BJ (cell line): ENCODE data around the gene RBM47. TPM values are rescaled to one million over a fixed set of nuclear protein-coding genes. Genes with fewer than 3 reads are reported as not detected.
"Not testable (repeated sequence)": the region's sequence is repeated elsewhere in the genome, so short reads cannot be mapped to it uniquely, and the experiment has no call there.

ENCODE experiments used
- CTCF ChIA-PET: fragments of 350-600 bp; formaldehyde crosslinking; extraction: SDS; loops from one replicate; lab custom pipeline; 2021; ENCODE audit warnings: antibody characterized with exemption, inconsistent platforms; lab: Yijun Ruan, JAX
- POLR2A ChIA-PET: fragments of 300-600 bp; sonication (Branson Sonifier 250); formaldehyde crosslinking; extraction: SDS; loops from one replicate; lab custom pipeline; 2021; ENCODE audit warnings: antibody characterized with exemption; lab: Charles Lee
- DNase-seq: peaks from one replicate; pipeline ENCODE4 v3.0.0-alpha.2; 2011; ENCODE audit warnings: low read depth
- H3K27me3 ChIP-seq: 2 replicates; pipeline ENCODE4 v1.6.0; 2011; ENCODE audit warnings: low read length; ENCODE audit not compliant: control insufficient read depth, insufficient read depth
- H3K36me3 ChIP-seq: 2 replicates; pipeline ENCODE4 v1.5.1; 2011; ENCODE audit warnings: low read length; ENCODE audit not compliant: control insufficient read depth, insufficient read depth
- H3K4me3 ChIP-seq: 2 replicates; pipeline ENCODE4 v1.5.1; 2011; ENCODE audit warnings: low read depth, mild to moderate bottlenecking, control low read depth, low read length
- CTCF ChIP-seq: IDR thresholded peaks from 2 replicates; pipeline ENCODE4 v1.5.1; 2011; ENCODE audit warnings: low read depth, mild to moderate bottlenecking, control low read depth, inconsistent platforms, low read length, moderate library complexity; ENCODE audit not compliant: insufficient read depth
- polyA plus RNA-seq: library from polyadenylated mRNA; depleted of rRNA; stranded (reverse); fragments of >200 nt; gene quantifications from 2 replicates; pipeline ENCODE4 v1.2.3, GENCODE V29; 2011

RBM47 gene
- polyA plus RNA-seq, 1 experiment = 0.52 TPM

GRCh38 chr4:40401096-40401495 lies 228.6 kb downstream of the RBM47 start:
- no peak for TF ChIP-seq CTCF
- no peak for DNase-seq
- ChIA-PET CTCF (interaction anchor here (1.4 kb wide), 1 partner anchor 86 kb away, joined by 3 read pairs; no protein-coding TSS in a partner anchor), POLR2A (no interaction called here)
- H3K4me3 ChIP-seq = no peak overlapping the region
- no peaks in the 10 kb centered on the region for H3K36me3 ChIP-seq
- peaks cover 2% of the 10 kb centered on the region for H3K27me3 ChIP-seq

- Histone ChIP-seq H3K36me3 (no peaks in the 10 kb centered on the region), H3K4me3 (no peak overlapping the region), H3K27me3 (peaks cover 2% of the 10 kb centered on the region)
- POLR2A ChIA-PET = interaction anchor here (0.7 kb wide), 1 partner anchor 614 kb away, joined by 3 read pairs; no protein-coding TSS in a partner anchor
- TF ChIP-seq CTCF = no peak
- CTCF ChIA-PET = no interaction called here
- DNase-seq = no peak
Measured at GRCh38 chr4:40399578-40399977, 230.1 kb downstream of the RBM47 start.

GRCh38 chr4:40395908-40396793 lies 233.5 kb downstream of the RBM47 start:
- CTCF ChIA-PET = no interaction called here
- Histone ChIP-seq H3K4me3 (no peak overlapping the region), H3K27me3 (peaks cover 2% of the 10 kb centered on the region), H3K36me3 (no peaks in the 10 kb centered on the region)
- no peak for DNase-seq
- no peak for TF ChIP-seq CTCF
- POLR2A ChIA-PET = no interaction called here

- CTCF ChIA-PET = interaction anchor here (0.6 kb wide), 1 partner anchor 110 kb away, joined by 3 read pairs; no protein-coding TSS in a partner anchor
- no peaks in the 10 kb centered on the region for H3K36me3 ChIP-seq
- no peak for TF ChIP-seq CTCF
- H3K4me3 ChIP-seq = no peak overlapping the region
- DNase-seq = no peak
- POLR2A ChIA-PET = no interaction called here
- no peaks in the 10 kb centered on the region; the same call in 1 of the 2 replicates for H3K27me3 ChIP-seq
Measured at GRCh38 chr4:40395166-40395900, 234.3 kb downstream of the RBM47 start.

- POLR2A ChIA-PET = no interaction called here
- H3K36me3 ChIP-seq = no peaks in the 10 kb centered on the region
- H3K27me3 ChIP-seq = no peaks in the 10 kb centered on the region; the same call in 1 of the 2 replicates
- no peak for TF ChIP-seq CTCF
- no peak for DNase-seq
- CTCF ChIA-PET = interaction anchor here (0.6 to 0.7 kb wide), 2 partner anchors 85 to 249 kb away, joined by 3 to 4 read pairs; no protein-coding TSS in a partner anchor
- no peak overlapping the region for H3K4me3 ChIP-seq
Measured at GRCh38 chr4:40394236-40394635, 235.4 kb downstream of the RBM47 start.

GRCh38 chr4:40392241-40392640 lies 237.4 kb downstream of the RBM47 start:
- DNase-seq, CTCF ChIA-PET, H3K27me3 ChIP-seq, H3K36me3 ChIP-seq, POLR2A ChIA-PET, H3K4me3 ChIP-seq: not testable (repeated sequence)
